Thyroid gland (tissue), 4 donors: ENCODE measurements around the gene CLMN. TPM values are rescaled to one million over a fixed set of nuclear protein-coding genes. Genes with fewer than 3 reads are reported as not detected.

ENCODE experiments used
- DNase-seq, 2 donors: peaks; one replicate each; pipeline ENCODE4 v3.0.0-alpha.2; 2019
- H3K27ac ChIP-seq, 3 donors: fragments of 200-600 bp; sonication (generic); 1 replicate in 2 of 3; 2 replicates in 1 of 3; pipeline ENCODE4 v1.5.1; 2016 to 2019; ENCODE audit warnings: mild to moderate bottlenecking in 1 of 3, moderate library complexity in 1 of 3
- H3K27me3 ChIP-seq: fragments of 200-600 bp; sonication (generic); one replicate; pipeline ENCODE4 v1.5.1; 2019
- H3K36me3 ChIP-seq, 2 donors: fragments of 200-600 bp; sonication (generic); one replicate each; pipeline ENCODE4 v1.5.1; 2016 to 2019
- H3K4me1 ChIP-seq, 2 donors: fragments of 200-600 bp; sonication (generic); one replicate each; pipeline ENCODE4 v1.5.1; 2017 to 2019
- H3K4me3 ChIP-seq, 3 donors: fragments of 200-600 bp; sonication (generic); replicated peaks in 1 of 3; 1 replicate in 2 of 3; 2 replicates in 1 of 3; pipeline ENCODE4 v1.5.1; 2016; ENCODE audit warnings: mild to moderate bottlenecking in 1 of 3
- H3K9me3 ChIP-seq: fragments of 200-600 bp; sonication (generic); one replicate; pipeline ENCODE4 v1.5.1; 2017
- CTCF ChIP-seq, 6 experiments: fragments of 200-600 bp in 3 of 6; fragments of 450-650 bp in 3 of 6; sonication (generic) in 3 of 6; IDR thresholded peaks; one replicate each; pipeline ENCODE4 v1.5.1; 2016 to 2019; ENCODE audit warnings: antibody characterized with exemption in 6 of 6, mild to moderate bottlenecking in 2 of 6, inconsistent platforms in 1 of 6, moderate library complexity in 1 of 6
- POLR2A ChIP-seq, 2 donors: fragments of 450-650 bp; IDR thresholded peaks; one replicate each; pipeline ENCODE4 v1.6.1; 2017; ENCODE audit warnings: antibody characterized with exemption in 2 of 2, mild to moderate bottlenecking in 2 of 2, moderate library complexity in 1 of 2
- WGBS, 2 donors: methylation state at CpG; one replicate each; pipeline ENCODE4 v1.1.5; 2017; 5-methylcytosine and 5-hydroxymethylcytosine counted together
- intact Hi-C: fragments of 100-400 bp; cut with DNase I; formaldehyde crosslinking; loops from one replicate; pipeline ENCODE4 v1.15.1; 2023
- total RNA-seq, 4 donors: library from RNA; depleted of rRNA; stranded (reverse); fragments of >200 nt; gene quantifications; one replicate each; pipeline ENCODE4 v1.2.3, GENCODE V29; 2016

CLMN gene
- total RNA-seq, 4 donors from 2014 or later: 15.3 to 29.9 (median 17.8) TPM

GRCh38 chr14:95352481-95352880 is 32.8 kb upstream of the CLMN start:
- TF ChIP-seq CTCF (IDR thresholded peaks at IDR 0.05) (no peak), POLR2A (IDR thresholded peaks at IDR 0.05) (no peak)
- no peaks in the 10 kb centered on the region for H3K27me3 ChIP-seq
- H3K4me1 ChIP-seq: no peaks in the 10 kb centered on the region
- no peaks in the 10 kb centered on the region for H3K9me3 ChIP-seq
- H3K36me3 ChIP-seq: no peaks in the 10 kb centered on the region
- 80 to 90% methylated on average over 5 of the region's 5 CpGs for WGBS, 2 donors
- H3K4me3 ChIP-seq: no peak overlapping the region
- intact Hi-C loops: no loop called here
- no peak overlapping the region for H3K27ac ChIP-seq
- no peak for DNase-seq

- H3K4me1 ChIP-seq: no peaks in the 10 kb centered on the region
- no peak overlapping the region for H3K27ac ChIP-seq
- no peak for TF ChIP-seq CTCF (IDR thresholded peaks at IDR 0.05)
- no peak for TF ChIP-seq POLR2A (IDR thresholded peaks at IDR 0.05)
- H3K9me3 ChIP-seq: no peaks in the 10 kb centered on the region
- H3K27me3 ChIP-seq: no peaks in the 10 kb centered on the region
- WGBS, 2 donors: 91 to 96% methylated on average over 6 of the region's 6 CpGs
- no peaks in the 10 kb centered on the region for H3K36me3 ChIP-seq
- intact Hi-C loops: no loop called here
- H3K4me3 ChIP-seq: no peak overlapping the region
- no peak for DNase-seq
Measured at GRCh38 chr14:95349241-95349640, 29.5 kb upstream of the CLMN start.

GRCh38 chr14:95348395-95349080 is 28.8 kb upstream of the CLMN start:
- WGBS, 2 donors: 89 to 90% methylated on average over 10 of the region's 10 CpGs
- no peaks in the 10 kb centered on the region for H3K9me3 ChIP-seq
- no peak overlapping the region for H3K27ac ChIP-seq
- intact Hi-C loops: no loop called here
- no peak for TF ChIP-seq CTCF (IDR thresholded peaks at IDR 0.05)
- no peak for TF ChIP-seq POLR2A (IDR thresholded peaks at IDR 0.05)
- H3K36me3 ChIP-seq: no peaks in the 10 kb centered on the region
- DNase-seq: no peak
- H3K4me3 ChIP-seq: no peak overlapping the region
- H3K4me1 ChIP-seq: no peaks in the 10 kb centered on the region
- H3K27me3 ChIP-seq: no peaks in the 10 kb centered on the region

GRCh38 chr14:95346820-95347219 is 27.1 kb upstream of the CLMN start:
- Histone ChIP-seq H3K4me3 (no peak overlapping the region), H3K27me3 (no peaks in the 10 kb centered on the region), H3K4me1 (no peaks in the 10 kb centered on the region), H3K36me3 (no peaks in the 10 kb centered on the region), H3K27ac (no peak overlapping the region), H3K9me3 (no peaks in the 10 kb centered on the region)
- DNase-seq: no peak
- WGBS, 2 donors: 89 to 93% methylated on average over 1 of the region's 1 CpG
- intact Hi-C loops: no loop called here
- no peak for TF ChIP-seq POLR2A (IDR thresholded peaks at IDR 0.05)
- no peak for TF ChIP-seq CTCF (IDR thresholded peaks at IDR 0.05)

- TF ChIP-seq POLR2A (IDR thresholded peaks at IDR 0.05) (no peak), CTCF (IDR thresholded peaks at IDR 0.05) (no peak)
- Histone ChIP-seq H3K27ac (no peak overlapping the region), H3K27me3 (no peaks in the 10 kb centered on the region), H3K4me3 (no peak overlapping the region), H3K4me1 (no peaks in the 10 kb centered on the region), H3K36me3 (no peaks in the 10 kb centered on the region), H3K9me3 (no peaks in the 10 kb centered on the region)
- 95% methylated on average over 8 of the region's 8 CpGs for whole genome bisulfite sequencing, 2 donors
- no peak for DNase-seq
- intact Hi-C loops: no loop called here
Measured at GRCh38 chr14:95346266-95346665, 26.6 kb upstream of the CLMN start.
